ENCODE results near the gene DGAT2L6.

- TF ChIP-seq CTCF (IDR thresholded peaks at IDR 0.05; ENCODE audit: poor library complexity, severe bottlenecking) = no peak
- no peak for TF ChIP-seq TAF1 (IDR thresholded peaks at IDR 0.05; ENCODE audit: low read depth)
These were observed 49.4 kb downstream of the DGAT2L6 start for GRCh38 chrX:70226687-70227086.
